Stimulated activated CD8-positive, alpha-beta memory T cell treated with anti-CD3 and anti-CD28 coated beads, Interleukin-4, amount 100 ng/mL, for 48 hours (primary cell): ENCODE results near the gene EMC9.
"Not testable (repeated sequence)": the region's sequence is repeated elsewhere in the genome, so short reads cannot be mapped to it uniquely, and the experiment has no call there.

ENCODE experiments used
- DNase-seq: peaks from one replicate; pipeline ENCODE4 v3.0.0-alpha.2; 2020

Gene EMC9

GRCh38 chr14:24106672-24107271 is 34.6 kb downstream of the EMC9 start:
- DNase-seq, result no peak

- not testable (repeated sequence) for DNase-seq
These were observed 35.7 kb downstream of the EMC9 start for GRCh38 chr14:24105609-24106239.

GRCh38 chr14:24103451-24103850 is 37.9 kb downstream of the EMC9 start:
- no peak for DNase-seq

- DNase-seq, result no peak
These were observed 38.9 kb downstream of the EMC9 start for GRCh38 chr14:24102357-24103048.

- DNase-seq, result no peak
These were observed 40.4 kb downstream of the EMC9 start for GRCh38 chr14:24100982-24101494.

GRCh38 chr14:24100197-24100981 is 41.0 kb downstream of the EMC9 start:
- DNase-seq, result no peak

GRCh38 chr14:24098927-24099813 is 42.2 kb downstream of the EMC9 start:
- no peak for DNase-seq

GRCh38 chr14:24098229-24098926 is 43.0 kb downstream of the EMC9 start:
- DNase-seq, result no peak

GRCh38 chr14:24096545-24097181 is 44.7 kb downstream of the EMC9 start:
- DNase-seq, result no peak

GRCh38 chr14:24095271-24096068 is 45.9 kb downstream of the EMC9 start:
- DNase-seq, result peak; percentile 81

- peak; percentile 40 for DNase-seq
These were observed 46.5 kb downstream of the EMC9 start for GRCh38 chr14:24094841-24095270.

GRCh38 chr14:24093901-24094840 is 47.2 kb downstream of the EMC9 start, which contains the start of gene PCK2:
Gene PCK2 (plus strand): TSS chr14:24094311. CDS start chr14:24094406, 95 bp downstream.
- DNase-seq, result peak; percentile 93

- DNase-seq, result no peak
These were observed 48.0 kb downstream of the EMC9 start for GRCh38 chr14:24093207-24093900.

GRCh38 chr14:24092505-24093206 is 48.7 kb downstream of the EMC9 start:
- no peak for DNase-seq

- no peak for DNase-seq
These were observed 49.3 kb downstream of the EMC9 start for GRCh38 chr14:24092110-24092504.

GRCh38 chr14:24089890-24090289 is 51.5 kb downstream of the EMC9 start:
- DNase-seq, result no peak
